GM12874 (cell line): ENCODE measurements around the gene IQSEC1.

Experiments used
- CTCF ChIP-seq: IDR thresholded peaks from 2 replicates; pipeline ENCODE4 v1.5.1; 2011; ENCODE audit warnings: low read depth, mild to moderate bottlenecking, control low read depth, low read length, moderate library complexity; ENCODE audit not compliant: insufficient read depth

IQSEC1 gene

GRCh38 chr3:13073326-13074005 lies at the start of gene IQSEC1:
Gene IQSEC1 (minus strand): TSS chr3:13073429. CDS start chr3:13073014, 415 bp downstream.
- TF ChIP-seq CTCF: no peak

- TF ChIP-seq CTCF: no peak
These were observed 49.1 kb upstream of the IQSEC1 start for GRCh38 chr3:13122081-13123012.

- no peak for TF ChIP-seq CTCF
These were observed 48.3 kb upstream of the IQSEC1 start for GRCh38 chr3:13121553-13122001.

GRCh38 chr3:13120928-13121552 lies 47.8 kb upstream of the IQSEC1 start:
- TF ChIP-seq CTCF: no peak

GRCh38 chr3:13120289-13120927 lies 47.2 kb upstream of the IQSEC1 start:
- no peak for TF ChIP-seq CTCF

GRCh38 chr3:13119471-13120220 lies 46.4 kb upstream of the IQSEC1 start:
- no peak for TF ChIP-seq CTCF
